A673 (cell line): Measurements from ENCODE around the gene HRNR. TPM values are rescaled to one million over a fixed set of nuclear protein-coding genes. Genes with fewer than 3 reads are reported as not detected.
"Not testable (repeated sequence)": the region's sequence is repeated elsewhere in the genome, so short reads cannot be mapped to it uniquely, and the experiment has no call there.

Experiments
- BruUV-seq: library from RNA; stranded (reverse); fragments of 400-500 nt; replicated peaks from 2 replicates; lab custom pipeline; 2021; lab: Mats Ljungman, UMichigan
- CTCF ChIA-PET: fragments of 300-600 bp; sonication (Branson Sonifier 250); formaldehyde crosslinking; loops from one replicate; lab custom pipeline; 2022; ENCODE audit warnings: antibody characterized with exemption; lab: Charles Lee
- POLR2A ChIA-PET: fragments of 300-600 bp; sonication (Branson Sonifier 250); formaldehyde crosslinking; loops from one replicate; lab custom pipeline; 2022; ENCODE audit warnings: antibody characterized with exemption; ENCODE audit not compliant: low non-redundant PET; lab: Charles Lee
- DNase-seq: peaks from one replicate; pipeline ENCODE4 v3.0.0-alpha.2; 2015; ENCODE audit warnings: low spot score
- H3K27ac ChIP-seq: fragments of 200-600 bp; sonication (generic); 2 replicates; pipeline ENCODE4 v1.5.1; 2016; ENCODE audit warnings: mixed run types, low read depth, mild to moderate bottlenecking, mixed read lengths, antibody characterized with exemption, low read length; ENCODE audit not compliant: poor library complexity, severe bottlenecking
- H3K27me3 ChIP-seq: fragments of 200-600 bp; sonication (generic); replicated peaks from 2 replicates; pipeline ENCODE4 v1.6.1; 2017; ENCODE audit warnings: mixed run types, low read depth, mild to moderate bottlenecking, mixed read lengths, antibody characterized with exemption, low read length; ENCODE audit not compliant: insufficient read depth, poor library complexity
- H3K36me3 ChIP-seq: fragments of 200-600 bp; sonication (generic); 2 replicates; pipeline ENCODE4 v1.6.1; 2016; ENCODE audit warnings: mixed run types, mild to moderate bottlenecking, mixed read lengths, antibody characterized with exemption, low read length; ENCODE audit not compliant: insufficient read depth, poor library complexity, severe bottlenecking
- H3K4me1 ChIP-seq: fragments of 200-600 bp; sonication (generic); 2 replicates; pipeline ENCODE4 v1.6.1; 2017; ENCODE audit warnings: mixed run types, mild to moderate bottlenecking, mixed read lengths, antibody characterized with exemption, low read length; ENCODE audit not compliant: insufficient read depth, poor library complexity, severe bottlenecking
- H3K4me3 ChIP-seq: fragments of 200-600 bp; sonication (generic); 2 replicates; pipeline ENCODE4 v1.5.1; 2016; ENCODE audit warnings: low read depth, mixed run types, mild to moderate bottlenecking, mixed read lengths, low read length; ENCODE audit not compliant: poor library complexity, severe bottlenecking
- H3K9me3 ChIP-seq: fragments of 200-600 bp; sonication (generic); 2 replicates; pipeline ENCODE4 v1.6.1; 2016; ENCODE audit warnings: mixed run types, low read depth, mild to moderate bottlenecking, mixed read lengths, antibody characterized with exemption, low read length; ENCODE audit not compliant: poor library complexity, severe bottlenecking
- EZH2 ChIP-seq: fragments of 200-600 bp; sonication (generic); IDR thresholded peaks from 2 replicates; pipeline ENCODE4 v1.6.1; 2017; ENCODE audit warnings: borderline replicate concordance, low read depth, mild to moderate bottlenecking, mixed read lengths, antibody characterized with exemption, low read length; ENCODE audit not compliant: poor library complexity, severe bottlenecking
- intact Hi-C: fragments of 100-400 bp; cut with micrococcal nuclease; formaldehyde crosslinking; loops from one replicate; pipeline ENCODE4 v1.10.0; 2022; ENCODE audit not compliant: unreplicated experiment
- total RNA-seq: library from RNA; stranded (reverse); gene quantifications from 2 replicates; pipeline ENCODE4 v1.2.3, GENCODE V29; 2021
- TF ChIP-seq, protein P1 (sequence below): fragments of 300-800, 200-600 bp; sonication (generic); conservative IDR thresholded peaks from 2 replicates; pipeline ENCODE4 v1.5.1; 2017; ENCODE audit warnings: low read depth, mild to moderate bottlenecking, antibody characterized with exemption, low read length, moderate library complexity, mixed read lengths

The HRNR gene
- total RNA-seq, 1 experiment from 2014 or later: not detected

DNA sequence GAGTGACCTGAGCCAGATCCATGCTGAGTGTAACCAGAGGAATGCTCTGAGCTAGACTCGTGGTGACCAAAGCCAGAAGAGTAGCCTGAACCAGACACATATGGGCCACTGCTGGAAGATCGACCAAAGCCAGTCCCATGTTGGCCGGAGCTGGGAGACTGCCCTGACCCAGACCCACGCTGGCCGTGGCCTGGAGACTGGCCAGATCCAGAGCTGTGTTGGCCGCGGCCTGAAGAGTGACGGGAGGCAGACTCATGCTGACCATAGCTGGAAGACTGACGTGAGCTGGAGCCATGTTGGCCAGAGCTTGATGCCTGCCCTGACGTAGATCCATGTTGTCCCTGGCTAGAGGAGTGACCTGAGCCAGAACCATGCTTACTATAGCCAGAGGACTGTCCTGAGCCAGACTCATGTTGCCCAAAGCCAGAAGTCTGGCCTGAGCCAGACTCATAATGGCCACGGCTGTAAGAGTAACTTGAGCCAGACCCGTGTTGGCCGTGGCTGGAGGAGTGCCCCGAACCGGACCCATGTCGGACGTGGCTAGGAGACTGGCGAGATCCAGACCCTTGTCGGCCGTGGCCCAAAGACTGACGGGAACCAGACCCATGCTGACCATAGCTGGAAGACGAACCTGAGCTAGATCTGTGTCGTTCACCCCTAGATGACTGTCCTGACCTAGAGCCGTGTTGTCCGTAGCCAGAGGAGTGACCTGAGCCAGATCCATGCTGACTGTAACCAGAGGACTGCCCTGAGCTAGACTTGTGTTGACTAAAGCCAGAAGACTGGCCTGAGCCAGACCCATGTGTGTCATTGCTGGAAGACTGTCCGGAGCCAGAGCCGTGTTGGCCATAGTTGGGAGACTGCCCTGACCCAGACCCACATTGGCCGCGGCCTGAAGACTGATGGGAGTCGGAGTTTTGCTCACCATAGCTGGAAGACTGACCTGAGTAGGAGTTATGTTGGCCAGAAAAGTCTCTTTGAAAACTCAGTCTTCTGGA, 3.5 kb downstream of the HRNR start:
- CTCF ChIA-PET: interaction anchor here (0.6 kb wide), 1 partner anchor 28 kb away, joined by 3 read pairs; no protein-coding TSS in a partner anchor
- Histone ChIP-seq H3K36me3 (no peaks in the 10 kb centered on the region), H3K4me3 (no peak overlapping the region), H3K27ac (no peak overlapping the region), H3K27me3 (no peaks in the 10 kb centered on the region), H3K4me1 (no peaks in the 10 kb centered on the region), H3K9me3 (peaks cover 8% of the 10 kb centered on the region)
- intact Hi-C loops: no loop called here
- DNase-seq: no peak
- TF ChIP-seq EZH2: no peak
- TF ChIP-seq, protein P1, sequence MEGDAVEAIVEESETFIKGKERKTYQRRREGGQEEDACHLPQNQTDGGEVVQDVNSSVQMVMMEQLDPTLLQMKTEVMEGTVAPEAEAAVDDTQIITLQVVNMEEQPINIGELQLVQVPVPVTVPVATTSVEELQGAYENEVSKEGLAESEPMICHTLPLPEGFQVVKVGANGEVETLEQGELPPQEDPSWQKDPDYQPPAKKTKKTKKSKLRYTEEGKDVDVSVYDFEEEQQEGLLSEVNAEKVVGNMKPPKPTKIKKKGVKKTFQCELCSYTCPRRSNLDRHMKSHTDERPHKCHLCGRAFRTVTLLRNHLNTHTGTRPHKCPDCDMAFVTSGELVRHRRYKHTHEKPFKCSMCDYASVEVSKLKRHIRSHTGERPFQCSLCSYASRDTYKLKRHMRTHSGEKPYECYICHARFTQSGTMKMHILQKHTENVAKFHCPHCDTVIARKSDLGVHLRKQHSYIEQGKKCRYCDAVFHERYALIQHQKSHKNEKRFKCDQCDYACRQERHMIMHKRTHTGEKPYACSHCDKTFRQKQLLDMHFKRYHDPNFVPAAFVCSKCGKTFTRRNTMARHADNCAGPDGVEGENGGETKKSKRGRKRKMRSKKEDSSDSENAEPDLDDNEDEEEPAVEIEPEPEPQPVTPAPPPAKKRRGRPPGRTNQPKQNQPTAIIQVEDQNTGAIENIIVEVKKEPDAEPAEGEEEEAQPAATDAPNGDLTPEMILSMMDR: no peak
- POLR2A ChIA-PET: no interaction called here
- BruUV-seq: no TSS peak

DNA sequence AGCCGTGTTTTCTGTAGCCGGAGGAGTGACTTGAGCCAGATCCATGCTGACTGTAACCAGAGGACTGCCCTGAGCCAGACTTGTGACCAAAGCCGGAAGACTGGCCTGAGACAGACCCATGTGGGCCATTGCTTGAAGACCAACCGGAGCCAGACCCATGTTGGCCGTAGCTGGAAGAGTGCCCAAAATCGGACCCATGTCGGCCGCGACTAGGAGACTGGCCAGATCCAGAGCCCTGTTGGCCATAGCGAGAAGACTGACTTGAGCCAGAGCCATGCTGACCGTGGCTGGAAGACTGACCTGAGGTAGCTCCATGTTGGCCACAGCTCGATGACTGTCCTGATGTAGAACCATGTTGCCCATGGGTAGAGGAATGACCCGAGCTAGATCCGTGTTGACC, 4.6 kb downstream of the HRNR start:
- intact Hi-C loops, DNase-seq, H3K27me3 ChIP-seq, H3K4me1 ChIP-seq, H3K4me3 ChIP-seq, BruUV-seq, POLR2A ChIA-PET, H3K27ac ChIP-seq, H3K36me3 ChIP-seq, CTCF ChIA-PET: not testable (repeated sequence)
- peaks cover 11% of the 10 kb centered on the region for H3K9me3 ChIP-seq

DNA sequence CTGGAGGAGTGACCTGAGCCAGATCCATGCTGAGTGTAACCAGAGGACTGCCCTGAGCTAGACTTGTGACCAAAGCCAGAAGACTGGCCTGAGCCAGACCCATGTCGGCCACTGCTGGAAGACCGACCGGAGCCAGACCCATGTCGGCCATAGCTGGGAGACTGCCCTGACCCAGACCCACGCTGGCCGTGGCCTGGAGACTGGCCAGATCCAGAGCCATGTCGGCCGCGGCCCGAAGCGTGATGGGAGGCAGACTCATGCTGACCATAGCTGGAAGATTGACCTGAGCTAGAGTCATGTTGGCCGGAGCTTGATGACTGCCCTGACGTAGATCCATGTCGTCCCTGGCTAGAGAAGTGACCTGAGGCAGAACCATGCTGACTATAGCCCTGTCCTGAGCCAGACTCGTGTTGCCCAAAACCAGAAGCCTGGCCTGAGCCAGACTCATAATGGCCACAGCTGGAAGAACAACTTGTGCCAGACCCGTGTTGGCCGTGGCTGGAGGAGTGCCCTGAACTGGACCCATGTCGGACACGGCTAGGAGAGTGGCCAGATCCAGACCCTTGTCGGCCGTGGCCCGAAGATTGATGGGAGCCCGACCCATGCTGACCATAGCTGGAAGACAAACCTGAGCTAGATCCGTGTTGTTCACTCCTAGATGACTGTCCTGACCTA, 5.1 kb downstream of the HRNR start:
- Histone ChIP-seq H3K4me1 (no peaks in the 10 kb centered on the region), H3K36me3 (no peaks in the 10 kb centered on the region), H3K4me3 (no peak overlapping the region), H3K27me3 (no peaks in the 10 kb centered on the region), H3K27ac (no peak overlapping the region), H3K9me3 (peaks cover 11% of the 10 kb centered on the region)
- CTCF ChIA-PET: no interaction called here
- TF ChIP-seq, protein P1: no peak
- TF ChIP-seq EZH2: no peak
- intact Hi-C loops: no loop called here
- no TSS peak for BruUV-seq
- POLR2A ChIA-PET: no interaction called here
- DNase-seq: no peak

DNA sequence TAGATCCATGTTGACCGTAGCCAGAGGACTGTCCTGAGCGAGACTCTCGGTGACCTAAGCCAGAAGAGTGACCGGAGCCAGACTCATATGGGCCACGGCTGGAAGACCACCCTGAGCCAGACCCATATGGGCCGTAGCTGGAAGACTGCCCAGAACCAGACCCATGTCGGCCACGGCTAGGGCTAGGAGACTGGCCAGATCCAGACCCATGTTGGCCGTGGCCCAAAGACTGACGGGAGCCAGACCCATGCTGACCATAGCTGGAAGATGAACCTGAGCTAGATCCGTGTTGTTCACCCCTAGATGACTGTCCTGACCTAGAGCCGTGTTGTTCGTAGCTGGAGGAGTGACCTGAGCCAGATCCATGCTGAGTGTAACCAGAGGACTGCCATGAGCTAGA, 8.4 kb downstream of the HRNR start:
- POLR2A ChIA-PET, H3K4me3 ChIP-seq, H3K4me1 ChIP-seq, BruUV-seq, H3K27ac ChIP-seq, H3K27me3 ChIP-seq, H3K36me3 ChIP-seq, CTCF ChIA-PET, intact Hi-C loops: not testable (repeated sequence)
- DNase-seq: peak; percentile 4
- H3K9me3 ChIP-seq: peaks cover 11% of the 10 kb centered on the region

DNA sequence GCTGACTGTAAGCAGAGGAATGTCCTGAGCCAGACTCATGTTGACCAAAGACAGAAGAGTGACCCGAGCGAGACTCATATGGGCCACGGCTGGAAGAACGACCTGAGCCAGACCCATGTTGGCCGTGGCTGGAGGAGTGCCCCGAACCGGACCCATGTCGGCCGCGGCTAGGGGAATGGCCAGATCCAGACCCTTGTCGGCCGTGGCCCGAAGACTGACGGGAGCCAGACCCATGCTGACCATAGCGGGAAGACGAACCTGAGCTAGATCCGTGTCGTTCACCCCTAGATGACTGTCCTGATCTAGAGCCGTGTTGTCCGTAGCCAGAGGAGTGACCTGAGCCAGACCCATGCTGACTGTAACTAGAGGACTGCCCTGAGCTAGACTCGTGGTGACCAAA, 9.1 kb downstream of the HRNR start:
- H3K36me3 ChIP-seq, intact Hi-C loops, POLR2A ChIA-PET, H3K4me3 ChIP-seq, DNase-seq, H3K4me1 ChIP-seq, H3K27me3 ChIP-seq, BruUV-seq, CTCF ChIA-PET, H3K27ac ChIP-seq: not testable (repeated sequence)
- H3K9me3 ChIP-seq: peaks cover 11% of the 10 kb centered on the region
